ENCODE data around the gene SLC4A4. TPM values are rescaled to one million over a fixed set of nuclear protein-coding genes. Genes with fewer than 3 reads are reported as not detected.

Gene SLC4A4
- total RNA-seq, 1 experiment from 2014 or later: 0.92 TPM

DNA sequence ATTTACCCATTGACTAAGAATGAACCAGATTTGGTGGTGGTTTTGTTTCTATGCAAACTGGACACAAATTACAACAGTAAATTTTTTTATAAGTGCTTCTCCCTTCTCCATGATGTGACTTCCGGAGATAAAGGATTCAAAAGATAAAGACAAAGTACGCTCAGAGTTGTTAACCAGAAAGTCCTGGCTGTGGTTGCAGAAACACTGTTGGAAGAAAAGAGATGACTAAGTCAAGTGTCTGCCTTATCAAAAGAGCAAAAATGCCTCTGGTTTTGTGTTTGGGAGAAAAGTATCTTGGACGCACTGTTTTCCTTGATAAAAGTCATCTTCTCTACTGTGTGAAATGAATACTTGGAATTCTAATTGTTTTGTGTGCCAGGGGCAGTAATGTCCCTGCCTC, 231.7 kb downstream of the SLC4A4 start:
- no CpG with 5 or more reads among the region's 3 CpGs for WGBS (ENCODE audit: extremely low coverage, insufficient read length, low lambda C conversion rate)
- H3K23ac ChIP-seq (ENCODE audit: insufficient read length, low read depth, low read length): no peak overlapping the region
- no peaks in the 10 kb centered on the region for H3K27me3 ChIP-seq (ENCODE audit: insufficient read depth, low read length)
- no peak overlapping the region for H3K14ac ChIP-seq (ENCODE audit: insufficient read depth, low read length)
- peaks cover 12 to 15% of the 10 kb centered on the region in 2 experiments; a peak in 3 of 5 replicates for H3K9me3 Mint-ChIP-seq
- H4K20me1 ChIP-seq (ENCODE audit: control insufficient read depth, insufficient read depth, insufficient read length): no peaks in the 10 kb centered on the region
- peaks cover 3 to 6% (median 4%) of the 10 kb centered on the region in 3 experiments; a peak in 3 of 7 replicates for H3K36me3 Mint-ChIP-seq (ENCODE audit: insufficient read depth in 1 of 3, low read depth in 3 of 3)
- no peak overlapping the region for H2BK120ac ChIP-seq (ENCODE audit: low read depth, low read length, poor library complexity, severe bottlenecking)
- no peak for DNase-seq
- H3K27ac ChIP-seq (ENCODE audit: insufficient read length, low read depth, low read length): no peak overlapping the region
- no peak overlapping the region for H3K4me2 ChIP-seq (ENCODE audit: insufficient read depth, insufficient read length, low read length)
- H3K4me1 Mint-ChIP-seq: peaks cover 30 to 31% of the 10 kb centered on the region in 2 experiments
- H3K79me2 ChIP-seq (ENCODE audit: insufficient read depth, low read length): no peaks in the 10 kb centered on the region
- H4K5ac ChIP-seq (ENCODE audit: insufficient read length, low read depth, low read length): no peak overlapping the region
- H3T11ph ChIP-seq (ENCODE audit: low read length): no peak overlapping the region
- no peak overlapping the region for H4K91ac ChIP-seq (ENCODE audit: insufficient read length, low read depth, low read length)
- H3K9ac ChIP-seq (ENCODE audit: extremely low read depth, insufficient read length, low read length): no peak overlapping the region
- H3K4me1 ChIP-seq (ENCODE audit: insufficient read depth, low read length): peaks cover 2% of the 10 kb centered on the region; the same call in 1 of the 2 replicates
- H2AK5ac ChIP-seq (ENCODE audit: insufficient read length, low read length): no peak overlapping the region
- H3K9me3 ChIP-seq (ENCODE audit: control insufficient read depth, low read depth, low read length): no peaks in the 10 kb centered on the region
- no peak overlapping the region for H3K4me3 Mint-ChIP-seq
- H2BK15ac ChIP-seq (ENCODE audit: low read depth, low read length): no peak overlapping the region
- no peaks in the 10 kb centered on the region for H3K23me2 ChIP-seq (ENCODE audit: insufficient read length, low read depth, low read length, poor library complexity, severe bottlenecking)
- no peaks in the 10 kb centered on the region for H3K79me1 ChIP-seq (ENCODE audit: insufficient read depth, low read depth, low read length, poor library complexity, severe bottlenecking)
- H3K27me3 Mint-ChIP-seq (ENCODE audit: low read depth): no peaks in the 10 kb centered on the region
- H2BK12ac ChIP-seq (ENCODE audit: insufficient read length, low read depth, low read length): no peak overlapping the region
- no peak overlapping the region for H2BK5ac ChIP-seq (ENCODE audit: insufficient read length, low read length)
- peak overlapping the region in 1 of 3 experiments; percentile 88; a peak in 2 of 7 replicates for H3K27ac Mint-ChIP-seq
- TF ChIP-seq, protein P1, sequence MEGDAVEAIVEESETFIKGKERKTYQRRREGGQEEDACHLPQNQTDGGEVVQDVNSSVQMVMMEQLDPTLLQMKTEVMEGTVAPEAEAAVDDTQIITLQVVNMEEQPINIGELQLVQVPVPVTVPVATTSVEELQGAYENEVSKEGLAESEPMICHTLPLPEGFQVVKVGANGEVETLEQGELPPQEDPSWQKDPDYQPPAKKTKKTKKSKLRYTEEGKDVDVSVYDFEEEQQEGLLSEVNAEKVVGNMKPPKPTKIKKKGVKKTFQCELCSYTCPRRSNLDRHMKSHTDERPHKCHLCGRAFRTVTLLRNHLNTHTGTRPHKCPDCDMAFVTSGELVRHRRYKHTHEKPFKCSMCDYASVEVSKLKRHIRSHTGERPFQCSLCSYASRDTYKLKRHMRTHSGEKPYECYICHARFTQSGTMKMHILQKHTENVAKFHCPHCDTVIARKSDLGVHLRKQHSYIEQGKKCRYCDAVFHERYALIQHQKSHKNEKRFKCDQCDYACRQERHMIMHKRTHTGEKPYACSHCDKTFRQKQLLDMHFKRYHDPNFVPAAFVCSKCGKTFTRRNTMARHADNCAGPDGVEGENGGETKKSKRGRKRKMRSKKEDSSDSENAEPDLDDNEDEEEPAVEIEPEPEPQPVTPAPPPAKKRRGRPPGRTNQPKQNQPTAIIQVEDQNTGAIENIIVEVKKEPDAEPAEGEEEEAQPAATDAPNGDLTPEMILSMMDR (conservative IDR thresholded peaks at IDR 0.05): no peak
- H3K56ac ChIP-seq (ENCODE audit: insufficient read length, low read depth, low read length): no peak overlapping the region
- no peak overlapping the region for H4K8ac ChIP-seq (replicated peaks; ENCODE audit: insufficient read length, low read depth, low read length)
- no peak overlapping the region for H3K4ac ChIP-seq (ENCODE audit: low read depth, low read length)
- no peak overlapping the region for H3K18ac ChIP-seq (ENCODE audit: insufficient read length, low read depth, low read length)
- no peak overlapping the region for H2BK20ac ChIP-seq (ENCODE audit: low read depth, low read length, poor library complexity, severe bottlenecking)
- no peak overlapping the region for H2AFZ ChIP-seq (ENCODE audit: low read length)

Data from H9 (cell line).